HG02884 (cell line): ENCODE data around the gene RAPGEF1.
"Not testable (repeated sequence)": the region's sequence is repeated elsewhere in the genome, so short reads cannot be mapped to it uniquely, and the experiment has no call there.

ENCODE experiments used
- ATAC-seq: cut with Tn5 transposase; IDR thresholded peaks from one replicate; pipeline ENCODE4 v1.9.1; 2021; ENCODE audit warnings: mild to moderate bottlenecking, moderate library complexity; ENCODE audit not compliant: unreplicated experiment

RAPGEF1 gene

GRCh38 chr9:131731644-131732043 lies 8.2 kb downstream of the RAPGEF1 start:
- no peak for ATAC-seq

GRCh38 chr9:131731237-131731636 lies 8.6 kb downstream of the RAPGEF1 start:
- ATAC-seq = no peak

- no peak for ATAC-seq
These were observed 10.9 kb downstream of the RAPGEF1 start for GRCh38 chr9:131728961-131729360.

- ATAC-seq = no peak
These were observed 11.3 kb downstream of the RAPGEF1 start for GRCh38 chr9:131728546-131728910.

GRCh38 chr9:131727795-131728545 lies 11.9 kb downstream of the RAPGEF1 start:
- ATAC-seq = no peak

- ATAC-seq = no peak
These were observed 12.6 kb downstream of the RAPGEF1 start for GRCh38 chr9:131727184-131727759.

- no peak for ATAC-seq
These were observed 15.2 kb downstream of the RAPGEF1 start for GRCh38 chr9:131724683-131725082.

- no peak for ATAC-seq
These were observed 16.2 kb downstream of the RAPGEF1 start for GRCh38 chr9:131723632-131724031.

GRCh38 chr9:131722255-131722654 lies 17.6 kb downstream of the RAPGEF1 start:
- ATAC-seq = no peak

GRCh38 chr9:131721076-131721475 lies 18.8 kb downstream of the RAPGEF1 start:
- no peak for ATAC-seq

GRCh38 chr9:131720330-131720729 lies 19.5 kb downstream of the RAPGEF1 start:
- no peak for ATAC-seq

- no peak for ATAC-seq
These were observed 20.5 kb downstream of the RAPGEF1 start for GRCh38 chr9:131719262-131719908.

GRCh38 chr9:131717719-131718460 lies 22.0 kb downstream of the RAPGEF1 start:
- no peak for ATAC-seq

GRCh38 chr9:131715906-131716305 lies 24.0 kb downstream of the RAPGEF1 start:
- ATAC-seq = no peak

GRCh38 chr9:131714821-131715220 lies 25.1 kb downstream of the RAPGEF1 start:
- ATAC-seq = no peak

GRCh38 chr9:131714161-131714646 lies 25.7 kb downstream of the RAPGEF1 start:
- ATAC-seq = no peak

GRCh38 chr9:131713016-131713415 lies 26.9 kb downstream of the RAPGEF1 start:
- ATAC-seq = no peak

GRCh38 chr9:131712151-131712716 lies 27.6 kb downstream of the RAPGEF1 start:
- no peak for ATAC-seq

GRCh38 chr9:131709771-131710431 lies 30.0 kb downstream of the RAPGEF1 start:
- ATAC-seq = peak; percentile 71

GRCh38 chr9:131709010-131709770 lies 30.7 kb downstream of the RAPGEF1 start:
- ATAC-seq = not testable (repeated sequence)
